GM21360 (cell line): Measurements from ENCODE around the gene ST3GAL5.
"Not testable (repeated sequence)": the region's sequence is repeated elsewhere in the genome, so short reads cannot be mapped to it uniquely, and the experiment has no call there.

ENCODE experiments used
- ATAC-seq: cut with Tn5 transposase; IDR thresholded peaks from one replicate; pipeline ENCODE4 v1.9.1; 2021; ENCODE audit warnings: mild to moderate bottlenecking, moderate library complexity; ENCODE audit not compliant: unreplicated experiment

ST3GAL5 gene

GRCh38 chr2:85894554-85895278 is 5.9 kb upstream of the ST3GAL5 start:
- not testable (repeated sequence) for ATAC-seq

- ATAC-seq = no peak
These were observed 4.9 kb upstream of the ST3GAL5 start for GRCh38 chr2:85893428-85894258.

- ATAC-seq = no peak
These were observed 3.6 kb upstream of the ST3GAL5 start for GRCh38 chr2:85892216-85892944.

GRCh38 chr2:85890522-85891176 is 1.9 kb upstream of the ST3GAL5 start:
- no peak for ATAC-seq

GRCh38 chr2:85889627-85890281 is 964 bp upstream of the ST3GAL5 start:
- ATAC-seq = no peak

- peak; percentile 25 for ATAC-seq
These were observed 638 bp downstream of the ST3GAL5 start for GRCh38 chr2:85888020-85888683.

- no peak for ATAC-seq
These were observed 1.2 kb downstream of the ST3GAL5 start for GRCh38 chr2:85887566-85888019.

GRCh38 chr2:85886590-85886989 is 2.2 kb downstream of the ST3GAL5 start:
- no peak for ATAC-seq

GRCh38 chr2:85886141-85886540 is 2.6 kb downstream of the ST3GAL5 start:
- ATAC-seq = no peak

- not testable (repeated sequence) for ATAC-seq
These were observed 7.0 kb downstream of the ST3GAL5 start for GRCh38 chr2:85881781-85882180.

- ATAC-seq = not testable (repeated sequence)
These were observed 8.0 kb downstream of the ST3GAL5 start for GRCh38 chr2:85880716-85881328.

GRCh38 chr2:85878719-85879370 is 9.9 kb downstream of the ST3GAL5 start:
- ATAC-seq = no peak

- no peak for ATAC-seq
These were observed 13.3 kb downstream of the ST3GAL5 start for GRCh38 chr2:85875350-85876050.

GRCh38 chr2:85873679-85874078 is 15.1 kb downstream of the ST3GAL5 start:
- ATAC-seq = no peak

- ATAC-seq = no peak
These were observed 16.1 kb downstream of the ST3GAL5 start for GRCh38 chr2:85872536-85873161.

- no peak for ATAC-seq
These were observed 17.2 kb downstream of the ST3GAL5 start for GRCh38 chr2:85871494-85872164.

GRCh38 chr2:85868822-85869221 is 20.0 kb downstream of the ST3GAL5 start:
- ATAC-seq = no peak
